CD14-positive monocyte (primary cell): ENCODE measurements around the gene PRPF19. TPM values are rescaled to one million over a fixed set of nuclear protein-coding genes. Genes with fewer than 3 reads are reported as not detected.

Experiments used
- DNase-seq, 3 donors: peaks; one replicate each; pipeline ENCODE4 v3.0.0-alpha.2; 2011 to 2022
- H2AFZ ChIP-seq: 2 replicates; pipeline ENCODE4 v1.6.0; 2012; ENCODE audit warnings: mild to moderate bottlenecking, low read depth, low read length, inconsistent platforms; ENCODE audit not compliant: insufficient read depth, poor library complexity, severe bottlenecking
- H3K27ac ChIP-seq, 2 donors: 1 replicate in 1 of 2; 2 replicates in 1 of 2; pipeline ENCODE4 v1.5.1; 2012 to 2013; ENCODE audit warnings: low read length in 2 of 2, control low read depth in 1 of 2, inconsistent platforms in 1 of 2, low read depth in 1 of 2, mild to moderate bottlenecking in 1 of 2
- H3K27me3 ChIP-seq, 2 donors: one replicate each; pipeline versions ENCODE4 v1.6.0 to v1.6.1; 2011 to 2013; ENCODE audit warnings: low read length in 2 of 2; ENCODE audit not compliant: control insufficient read depth in 2 of 2, insufficient read depth in 2 of 2
- H3K36me3 ChIP-seq, 2 donors: replicated peaks in 1 of 2; 1 replicate in 1 of 2; 2 replicates in 1 of 2; pipeline versions ENCODE4 v1.5.1 to v1.6.1; 2012 to 2013; ENCODE audit warnings: low read length in 2 of 2, control low read depth in 1 of 2, inconsistent platforms in 1 of 2, mild to moderate bottlenecking in 1 of 2; ENCODE audit not compliant: insufficient read depth in 2 of 2, control insufficient read depth in 1 of 2
- H3K4me1 ChIP-seq, 2 donors: 1 replicate in 1 of 2; 2 replicates in 1 of 2; pipeline versions ENCODE4 v1.5.1 to v1.6.1; 2012 to 2013; ENCODE audit warnings: low read length in 2 of 2, control low read depth in 1 of 2, inconsistent platforms in 1 of 2, mild to moderate bottlenecking in 1 of 2, moderate library complexity in 1 of 2; ENCODE audit not compliant: insufficient read depth in 2 of 2, control insufficient read depth in 1 of 2
- H3K4me2 ChIP-seq: replicated peaks from 2 replicates; pipeline ENCODE3; 2012; ENCODE audit warnings: low read length, moderate library complexity, mild to moderate bottlenecking; ENCODE audit not compliant: poor library complexity, severe bottlenecking; ENCODE audit errors: extremely low read depth
- H3K4me3 ChIP-seq, 3 experiments: fragments of 200-600 bp in 1 of 3; sonication (generic) in 1 of 3; replicated peaks in 1 of 3; 1 replicate in 2 of 3; 2 replicates in 1 of 3; pipeline ENCODE4 v1.5.1; 2011 to 2013; ENCODE audit warnings: low read length in 3 of 3, mild to moderate bottlenecking in 3 of 3, control low read depth in 2 of 3, low read depth in 2 of 3, inconsistent platforms in 1 of 3, moderate library complexity in 1 of 3
- H3K79me2 ChIP-seq: 2 replicates; pipeline ENCODE4 v1.6.0; 2012; ENCODE audit warnings: mild to moderate bottlenecking, control low read depth, inconsistent platforms, low read length, moderate library complexity; ENCODE audit not compliant: insufficient read depth
- H3K9ac ChIP-seq: 2 replicates; pipeline ENCODE4 v1.6.0; 2017; ENCODE audit warnings: low read length, mild to moderate bottlenecking; ENCODE audit not compliant: insufficient read depth, poor library complexity, severe bottlenecking
- H3K9me3 ChIP-seq, 2 donors: replicated peaks in 1 of 2; 1 replicate in 1 of 2; 2 replicates in 1 of 2; pipeline versions ENCODE4 v1.5.1 to v1.6.1; 2012 to 2013; ENCODE audit warnings: low read length in 2 of 2, control low read depth in 1 of 2; ENCODE audit not compliant: control insufficient read depth in 1 of 2, insufficient read depth in 1 of 2
- H4K20me1 ChIP-seq: 2 replicates; pipeline ENCODE4 v1.6.0; 2012; ENCODE audit warnings: mild to moderate bottlenecking, low read length, control low read depth, moderate library complexity; ENCODE audit not compliant: insufficient read depth
- H3K27ac Mint-ChIP-seq, 7 donors: one replicate each; pipeline ENCODE4 v1.8.0; 2020; ENCODE audit warnings: mild to moderate bottlenecking in 7 of 7, mixed read lengths in 7 of 7, moderate library complexity in 6 of 7, inconsistent platforms in 2 of 7
- H3K27me3 Mint-ChIP-seq, 3 donors: one replicate each; pipeline ENCODE4 v1.8.0; 2021 to 2022; ENCODE audit warnings: low read depth in 3 of 3, mild to moderate bottlenecking in 3 of 3, mixed read lengths in 3 of 3, moderate library complexity in 3 of 3, inconsistent platforms in 1 of 3
- H3K36me3 Mint-ChIP-seq, 2 donors: one replicate each; pipeline ENCODE4 v1.8.0; 2020; ENCODE audit warnings: mixed read lengths in 2 of 2, inconsistent platforms in 1 of 2, mild to moderate bottlenecking in 1 of 2
- H3K4me1 Mint-ChIP-seq: one replicate; pipeline ENCODE4 v1.8.0; 2020; ENCODE audit warnings: mild to moderate bottlenecking, mixed read lengths
- H3K4me3 Mint-ChIP-seq, 2 donors: one replicate each; pipeline ENCODE4 v1.8.0; 2020; ENCODE audit warnings: mild to moderate bottlenecking in 2 of 2, mixed read lengths in 2 of 2, moderate library complexity in 1 of 2
- H3K9me3 Mint-ChIP-seq, 7 donors: one replicate each; pipeline ENCODE4 v1.8.0; 2020 to 2022; ENCODE audit warnings: mixed read lengths in 7 of 7, mild to moderate bottlenecking in 6 of 7, moderate library complexity in 6 of 7, inconsistent platforms in 2 of 7
- CTCF ChIP-seq: fragments of 200-600 bp; IDR thresholded peaks from one replicate; pipeline ENCODE4 v1.8.0; 2022; ENCODE audit warnings: antibody characterized with exemption, mild to moderate bottlenecking
- WGBS: methylation state at CpG from one replicate; pipeline ENCODE4 v1.1.5; 2013; ENCODE audit warnings: missing lambda C conversion rate; ENCODE audit not compliant: insufficient coverage; 5-methylcytosine and 5-hydroxymethylcytosine counted together
- intact Hi-C, 2 donors: fragments of 100-400 bp; cut with micrococcal nuclease; formaldehyde crosslinking; loops; one replicate each; pipeline versions ENCODE4 v1.15.0 to v1.15.1; 2023
- polyA plus RNA-seq, 3 donors: library from polyadenylated mRNA; depleted of rRNA in 1 of 3; unstranded in 2 of 3; stranded (reverse) in 1 of 3; fragments of 300-500 nt in 2 of 3; fragments of >200 nt in 1 of 3; fragmentation: Illumina TruSeq in 2 of 3; gene quantifications; 1 replicate in 2 of 3; 2 replicates in 1 of 3; pipeline ENCODE4 v1.2.3, GENCODE V29; 2012 to 2021

The PRPF19 gene
- polyA plus RNA-seq, 3 donors, result 7.8 to 33.2 (median 12.2) TPM

GRCh38 chr11:60908803-60909202 lies 2.4 kb upstream of the PRPF19 start:
- H3K36me3 ChIP-seq, result peaks cover under 1 to 6% of the 10 kb centered on the region in 2 donors
- no peak overlapping the region for H2AFZ ChIP-seq
- H4K20me1 ChIP-seq, result peaks cover 20% of the 10 kb centered on the region
- H3K9me3 ChIP-seq, result no peaks in the 10 kb centered on the region
- intact Hi-C loops, result loop anchor here in 1 of 2 donors (5.0 kb wide), 1 partner anchor 67 kb away; the partner anchor contains the start of gene CCDC86
- Mint-ChIP-seq H3K27me3 (peaks cover 0 to 5% (median 2%) of the 10 kb centered on the region in 3 donors), H3K36me3 (peaks cover 2 to 12% of the 10 kb centered on the region in 2 donors), H3K9me3 (peaks cover 0 to 13% (median 6%) of the 10 kb centered on the region in 7 donors), H3K27ac (peak overlapping the region in 3 of 7 donors; percentile 90 to 95 (median 92)), H3K4me3 (no peak overlapping the region), H3K4me1 (peaks cover 80% of the 10 kb centered on the region)
- H3K27ac ChIP-seq, result peak overlapping the region in 1 of 2 donors; percentile 79
- no peak for DNase-seq
- no peak overlapping the region for H3K4me2 ChIP-seq
- H3K4me1 ChIP-seq, result peaks cover 61 to 67% of the 10 kb centered on the region in 2 donors
- no peak overlapping the region for H3K4me3 ChIP-seq
- no peak for TF ChIP-seq CTCF
- no peak overlapping the region for H3K9ac ChIP-seq
- 100% methylated on average over 1 of the region's 1 CpG for WGBS
- no peaks in the 10 kb centered on the region for H3K27me3 ChIP-seq
- H3K79me2 ChIP-seq, result peaks cover 23% of the 10 kb centered on the region

DNA sequence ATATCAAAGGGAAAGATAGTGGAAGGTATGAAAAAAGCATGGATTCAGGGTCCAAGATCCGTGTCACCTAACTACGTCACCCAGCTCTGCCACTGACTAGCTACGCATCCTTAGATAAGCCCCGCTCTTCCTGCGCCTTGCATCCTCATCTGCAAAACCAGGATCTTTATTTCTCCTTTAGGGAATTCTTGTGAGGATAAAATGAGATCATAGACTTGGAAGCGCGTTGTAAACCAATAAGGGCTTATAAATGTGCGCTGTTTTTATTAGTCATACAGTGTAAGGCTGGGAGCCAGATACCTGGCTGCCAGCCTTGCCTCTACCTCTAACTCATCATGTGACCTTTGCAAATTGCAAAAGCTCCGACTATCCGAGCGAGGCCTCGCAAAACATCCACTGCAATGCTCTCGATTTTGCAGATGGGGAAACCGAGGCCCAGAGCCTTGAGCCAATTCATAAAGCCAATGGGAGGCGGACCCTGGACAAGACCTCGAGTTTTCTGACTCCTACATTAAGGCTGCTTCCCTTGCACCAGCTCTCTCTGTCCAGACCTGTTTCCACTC lies 753 bp downstream of the PRPF19 start:
- H2AFZ ChIP-seq, result peak overlapping the region; percentile 90
- Mint-ChIP-seq H3K36me3 (peaks cover 33 to 40% of the 10 kb centered on the region in 2 donors), H3K4me1 (peaks cover 56% of the 10 kb centered on the region), H3K27ac (peak overlapping the region; percentile 74 to 91 (median 85)), H3K4me3 (peak overlapping the region; percentile 86 to 89), H3K9me3 (peaks cover 0 to 13% (median 6%) of the 10 kb centered on the region in 7 donors), H3K27me3 (peaks cover 0 to 5% (median 2%) of the 10 kb centered on the region in 3 donors)
- peak overlapping the region; percentile 92 for H3K9ac ChIP-seq
- peaks cover 38% of the 10 kb centered on the region for H3K79me2 ChIP-seq
- TF ChIP-seq CTCF, result no peak
- H3K36me3 ChIP-seq, result peaks cover 33 to 37% of the 10 kb centered on the region in 2 donors
- WGBS, result 0% methylated on average over 7 of the region's 16 CpGs
- peak overlapping the region; percentile 65 to 91 for H3K27ac ChIP-seq
- H3K9me3 ChIP-seq, result no peaks in the 10 kb centered on the region
- peaks cover 43 to 49% of the 10 kb centered on the region in 2 donors for H3K4me1 ChIP-seq
- peak overlapping the region; percentile 80 for H3K4me2 ChIP-seq
- DNase-seq, result no peak
- peak overlapping the region; percentile 61 to 90 (median 66) for H3K4me3 ChIP-seq
- intact Hi-C loops, result loop anchor here in 1 of 2 donors (5.0 kb wide), 1 partner anchor 63 kb away; the partner anchor contains the start of gene CCDC86
- H4K20me1 ChIP-seq, result peaks cover 28% of the 10 kb centered on the region
- H3K27me3 ChIP-seq, result no peaks in the 10 kb centered on the region
